GM18511 (cell line): Measurements from ENCODE around the gene SLC13A5.

Experiments
- ATAC-seq: cut with Tn5 transposase; IDR thresholded peaks from one replicate; pipeline ENCODE4 v1.9.1; 2021; ENCODE audit warnings: mild to moderate bottlenecking, moderate library complexity; ENCODE audit not compliant: unreplicated experiment

Gene SLC13A5

DNA sequence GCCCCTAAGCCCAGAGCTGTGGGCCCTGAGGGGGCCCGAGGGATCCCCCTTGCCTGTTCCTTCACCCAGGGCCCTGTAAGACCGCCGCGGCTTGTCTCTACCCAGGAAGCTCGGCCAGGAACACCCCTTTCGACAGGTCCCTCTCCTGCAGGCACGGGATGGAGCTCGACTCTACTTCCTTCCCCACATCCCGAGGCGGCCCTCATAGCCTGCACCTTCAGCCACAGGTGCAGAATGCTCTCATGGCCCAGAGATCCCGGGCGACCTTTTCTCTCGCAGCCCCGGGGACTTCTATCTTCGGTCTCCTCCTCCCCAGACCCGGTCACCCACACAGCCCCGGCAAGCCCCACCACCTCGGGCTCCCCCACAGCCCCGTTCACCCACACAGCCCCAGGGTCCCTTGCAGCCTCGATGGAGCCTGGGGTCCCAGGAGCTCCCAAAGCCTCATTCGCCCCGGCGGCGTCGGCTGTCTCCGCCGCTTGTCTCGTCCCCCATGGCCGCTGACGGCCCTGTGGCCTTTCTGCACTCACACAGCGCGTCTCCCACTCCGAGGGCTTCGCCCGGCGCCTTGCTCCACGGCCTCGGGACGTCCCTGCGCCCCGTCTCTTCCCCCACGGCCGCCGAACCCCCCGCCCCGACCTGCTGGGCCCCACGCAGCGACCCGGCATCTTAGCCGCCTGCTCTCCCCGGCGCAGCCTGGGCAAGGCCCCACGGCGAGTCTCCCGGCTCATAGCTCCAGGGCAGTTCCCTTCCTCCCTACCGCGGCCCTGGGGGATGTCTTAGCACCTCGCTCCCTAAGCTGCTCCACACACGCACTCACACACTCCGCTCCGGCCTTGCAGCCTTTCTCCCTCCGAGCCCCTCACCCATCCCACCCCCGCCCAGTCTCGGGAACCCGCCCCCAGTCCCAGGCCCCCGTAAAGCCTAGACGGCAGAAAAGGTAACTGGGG, 73.3 kb downstream of the SLC13A5 start:
- ATAC-seq, result peak; percentile 6

DNA sequence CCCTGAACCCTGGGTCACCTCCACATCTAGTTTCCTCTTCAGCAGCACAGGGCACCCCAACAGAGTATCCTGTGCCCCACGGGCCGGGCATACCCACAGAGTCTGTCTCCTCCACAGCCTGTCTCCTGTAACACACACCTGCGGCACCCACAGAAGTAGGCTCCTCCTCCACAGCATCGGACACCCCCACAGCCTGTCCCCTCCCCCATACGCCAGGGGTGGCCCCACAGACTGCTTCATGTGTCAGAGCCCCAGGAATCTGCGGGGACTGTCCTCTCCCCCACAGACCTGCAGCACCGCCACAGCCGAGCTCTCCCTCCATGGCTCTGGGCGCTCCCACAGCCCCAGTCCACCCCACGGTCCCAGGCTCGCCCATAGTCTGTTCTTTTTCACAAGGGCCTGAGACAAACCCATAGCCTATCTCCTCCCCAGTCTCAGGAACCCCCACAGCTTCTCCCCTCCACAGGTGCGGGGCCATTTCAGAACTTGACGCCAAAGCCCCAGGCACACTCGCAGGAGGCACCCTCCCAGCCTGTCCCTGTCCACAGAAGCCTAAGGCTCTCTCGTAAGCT, 74.1 kb downstream of the SLC13A5 start:
- no peak for ATAC-seq

DNA sequence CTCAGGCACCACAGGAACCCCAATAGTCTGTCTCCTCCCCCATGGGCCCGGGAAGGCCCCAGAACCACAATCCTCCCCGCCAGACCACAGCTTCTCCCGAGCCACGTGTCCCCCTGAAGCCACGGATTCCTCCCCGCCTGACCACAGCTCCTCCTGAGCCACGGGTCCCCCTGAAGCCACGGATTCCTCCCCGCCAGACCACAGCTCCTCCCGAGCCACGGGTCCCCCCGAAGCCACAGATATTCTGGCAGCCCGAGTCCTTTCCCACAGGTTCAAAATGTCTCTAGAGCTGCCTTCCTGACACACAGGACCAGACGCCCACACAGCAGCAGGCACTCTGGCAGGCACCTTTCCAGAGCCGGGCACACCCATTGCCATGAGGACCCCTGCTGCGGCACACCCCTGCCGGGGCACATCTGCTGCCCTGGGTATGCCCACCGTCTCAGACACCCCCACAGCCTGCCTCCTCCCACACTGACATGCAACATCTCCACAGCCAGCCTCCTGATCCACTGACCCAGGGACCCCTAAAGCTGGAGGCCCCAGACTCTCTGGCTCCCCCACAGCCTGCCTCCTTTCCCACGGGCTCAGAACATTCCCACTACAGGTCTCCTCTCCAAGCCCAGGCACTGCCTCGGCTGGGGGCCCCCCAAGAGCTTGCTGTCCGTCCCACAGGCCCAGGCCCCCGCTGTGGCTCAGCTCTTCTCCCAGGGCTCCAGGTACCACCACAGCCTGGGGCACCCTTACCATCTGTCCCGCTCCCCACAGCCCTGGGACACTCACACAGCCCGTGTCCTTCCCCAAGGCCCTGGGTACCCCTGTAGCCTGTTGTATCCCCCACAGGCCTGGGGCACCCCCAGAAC, 74.9 kb downstream of the SLC13A5 start:
- no peak for ATAC-seq

DNA sequence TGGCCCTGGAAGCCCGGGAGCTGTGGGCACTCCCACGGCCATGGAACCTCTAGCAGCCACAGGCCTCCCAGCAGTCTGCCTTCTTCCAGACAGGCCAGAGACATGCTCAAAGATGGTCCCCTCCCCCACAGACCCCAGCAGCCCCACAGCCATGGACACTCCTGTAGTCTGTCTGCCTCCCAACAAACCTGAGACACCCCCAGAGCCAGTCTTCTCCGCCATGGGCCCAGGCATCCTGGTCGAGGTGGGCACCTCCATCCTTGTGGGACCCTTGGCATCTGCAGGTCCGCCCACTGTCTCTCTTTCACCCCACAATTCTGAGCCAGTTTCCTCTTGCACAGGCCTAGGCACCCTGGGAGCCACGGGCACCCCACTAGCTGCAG, 75.7 kb downstream of the SLC13A5 start:
- no peak for ATAC-seq

DNA sequence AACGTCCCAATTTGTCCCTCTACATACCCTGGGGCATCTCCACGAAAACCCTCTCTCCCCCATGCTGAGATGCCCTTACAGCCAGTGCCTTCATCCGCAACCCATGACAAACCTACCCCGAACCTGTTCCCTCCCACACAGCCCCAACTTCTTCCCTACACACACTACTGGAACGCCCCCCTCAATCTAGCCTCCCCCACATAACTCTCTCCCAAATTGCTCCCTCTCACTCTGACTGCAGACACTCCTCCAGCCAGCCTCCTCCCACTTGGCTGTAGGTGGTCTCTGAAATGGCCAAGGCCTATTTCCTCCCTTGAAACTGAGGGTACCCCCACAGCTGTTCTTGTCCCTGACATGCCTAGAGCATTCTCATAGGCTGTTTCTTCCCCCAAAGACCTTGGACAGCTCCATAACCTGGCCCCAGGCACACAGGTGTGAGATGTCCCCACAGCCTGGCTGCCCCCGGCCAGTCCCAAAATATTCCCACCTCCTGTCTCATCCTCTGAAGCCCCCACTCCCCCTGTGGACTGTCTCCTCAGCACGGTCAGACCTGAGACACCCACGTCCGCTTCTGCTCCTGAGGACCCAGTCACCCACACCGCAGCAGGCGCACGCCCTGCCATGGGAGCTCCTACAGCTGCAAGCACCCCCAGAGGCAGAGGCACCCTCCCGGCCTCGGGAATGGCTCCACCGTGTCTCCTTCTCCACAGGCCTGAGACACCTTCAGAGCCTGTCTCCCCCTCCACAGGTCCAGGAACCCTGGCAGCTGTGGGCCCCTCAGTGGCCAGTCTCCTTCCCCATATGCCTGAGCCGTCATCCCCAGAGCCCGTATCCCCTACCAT, 76.3 kb downstream of the SLC13A5 start:
- no peak for ATAC-seq

DNA sequence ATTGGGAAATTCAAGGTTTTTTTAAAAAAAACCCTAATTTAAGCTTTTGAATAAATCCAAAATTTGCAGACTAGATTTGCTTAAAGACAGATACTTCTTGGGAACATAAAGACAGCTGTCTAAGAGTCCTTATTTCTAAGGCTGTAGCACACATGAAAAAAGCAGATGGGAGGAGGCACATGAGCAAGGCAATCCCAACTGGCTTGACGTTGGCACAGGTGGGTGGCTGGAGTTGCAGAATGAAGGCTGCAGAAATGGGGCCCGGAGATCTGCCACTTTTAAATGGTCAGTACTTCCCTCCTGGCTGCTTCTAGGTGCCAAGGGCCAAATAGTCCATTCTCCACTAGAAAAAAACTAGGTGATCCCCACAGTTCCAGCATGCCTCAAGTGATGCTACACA, 77.1 kb downstream of the SLC13A5 start:
- ATAC-seq, result no peak
